Forelimb muscle (tissue), 1 donor: ENCODE results near the gene RIPK3. TPM values are rescaled to one million over a fixed set of nuclear protein-coding genes. Genes with fewer than 3 reads are reported as not detected.

Source experiments
- DNase-seq: peaks from one replicate; pipeline ENCODE4 v3.0.0-alpha.2; 2013; ENCODE audit warnings: low read depth
- polyA plus RNA-seq: library from polyadenylated mRNA; unstranded; fragments of 120-200 nt; gene quantifications from one replicate; pipeline ENCODE4 v1.2.1, GENCODE V29; 2013; ENCODE audit not compliant: insufficient read length

The RIPK3 gene
- polyA plus RNA-seq, 1 donor, result 1.1 TPM

DNA sequence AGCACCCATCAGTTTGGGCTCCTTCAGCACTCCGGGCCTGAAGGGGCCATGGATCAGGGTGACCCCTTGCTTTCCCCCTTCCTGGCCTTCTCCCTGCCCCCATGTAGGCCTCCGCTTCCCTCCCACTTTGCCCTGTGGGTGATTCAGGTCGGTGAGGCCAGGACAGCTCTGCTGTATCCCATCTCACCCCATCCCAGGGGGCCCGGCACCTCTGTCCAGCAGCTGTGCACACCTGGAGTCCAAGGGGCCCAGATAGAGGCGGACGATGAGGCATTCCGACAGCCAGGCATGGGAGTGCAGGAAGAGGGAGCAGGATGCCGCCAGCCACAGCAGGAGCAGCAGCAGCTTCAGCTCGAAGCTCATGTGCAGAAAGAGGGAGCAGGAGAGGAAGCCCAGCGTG, 17.1 kb downstream of the RIPK3 start:
- DNase-seq, result no peak

DNA sequence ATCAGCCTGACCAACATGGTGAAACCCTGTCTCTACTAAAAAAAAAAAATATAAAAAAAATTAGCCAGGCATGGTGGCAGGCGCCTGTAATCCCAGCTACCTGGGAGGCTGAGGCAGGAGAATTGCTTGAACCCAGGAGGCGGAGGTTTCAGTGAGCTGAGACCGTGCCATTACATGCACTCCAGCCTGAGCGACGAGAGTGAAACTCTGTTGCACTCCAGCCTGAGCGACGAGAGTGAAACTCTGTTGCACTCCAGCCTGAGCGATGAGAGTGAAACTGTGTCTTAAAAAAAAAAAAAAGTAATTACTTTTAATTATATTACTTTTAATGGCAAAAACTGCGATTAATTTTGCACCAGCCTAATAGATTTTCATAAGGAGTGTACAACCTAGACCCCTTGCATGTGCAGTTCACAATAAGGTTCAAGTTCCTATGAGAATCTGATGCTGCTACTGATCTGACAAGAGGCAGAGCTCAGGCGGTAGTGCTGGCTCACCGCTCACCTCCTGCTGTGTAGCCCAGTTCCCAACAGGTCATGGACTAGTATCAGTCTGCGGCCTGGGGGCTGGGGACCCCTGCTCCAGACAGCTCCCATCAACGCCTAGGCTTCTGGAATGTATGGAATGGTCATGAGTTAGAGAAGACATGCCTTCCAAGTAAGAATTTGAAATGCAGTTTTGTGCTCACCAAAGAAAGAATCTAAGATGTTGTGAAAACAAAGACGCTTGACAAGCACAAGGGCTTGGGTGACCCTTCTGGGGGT, 18.4 kb downstream of the RIPK3 start:
- DNase-seq, result no peak

DNA sequence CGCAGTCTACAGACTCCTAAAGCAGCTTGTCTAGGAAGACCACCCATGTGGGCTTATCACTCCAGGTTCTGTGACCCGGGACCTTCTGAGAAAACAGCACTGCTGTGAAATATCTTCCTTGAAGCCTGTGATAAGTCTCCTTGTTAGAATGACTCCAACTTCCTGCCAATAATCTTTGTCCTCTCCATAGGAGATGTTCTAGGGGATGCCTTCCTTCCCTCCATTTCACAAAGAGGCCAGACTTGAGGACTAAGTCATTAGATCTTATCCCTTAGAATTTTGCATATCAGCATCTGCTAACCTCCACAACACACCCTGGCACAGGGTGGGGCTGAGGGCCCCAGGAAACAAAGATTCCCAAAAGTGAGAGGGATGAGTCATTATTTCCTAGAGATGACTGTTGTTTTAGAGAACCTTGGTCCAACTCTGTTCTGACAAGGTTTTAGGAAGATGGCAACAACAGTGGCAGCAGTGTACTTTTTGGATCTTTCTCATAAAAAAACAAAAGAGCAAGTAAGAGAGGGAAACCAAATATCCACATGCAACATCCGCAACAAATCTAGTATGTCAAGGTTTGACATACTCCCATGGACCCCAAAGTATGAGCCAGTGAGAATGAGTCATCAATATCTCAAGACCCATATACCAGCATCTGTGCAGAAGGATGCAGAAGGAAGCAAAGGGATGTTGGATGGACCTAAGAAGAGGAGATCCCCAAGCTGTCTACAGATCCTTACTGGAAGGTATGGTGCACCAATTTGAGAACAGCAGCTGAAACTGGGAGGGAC, 22.5 kb downstream of the RIPK3 start:
- no peak for DNase-seq

DNA sequence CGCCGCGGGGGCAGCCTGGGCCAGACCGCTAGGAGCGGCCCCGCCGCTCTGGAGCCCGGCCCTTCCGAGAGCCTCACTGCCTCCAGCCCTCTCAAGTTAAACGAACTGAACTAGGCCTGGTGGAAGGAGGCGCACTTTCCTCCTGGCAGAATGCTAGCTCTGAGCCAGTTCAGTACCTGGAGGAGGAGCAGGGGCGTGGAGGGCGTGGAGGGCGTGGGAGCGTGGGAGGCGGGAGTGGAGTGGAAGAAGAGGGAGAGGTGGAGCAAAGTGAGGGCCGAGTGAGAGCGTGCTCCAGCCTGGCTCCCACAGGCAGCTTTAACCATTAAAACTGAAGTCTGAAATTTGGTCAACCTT, 23.2 kb downstream of the RIPK3 start:
- DNase-seq, result no peak

DNA sequence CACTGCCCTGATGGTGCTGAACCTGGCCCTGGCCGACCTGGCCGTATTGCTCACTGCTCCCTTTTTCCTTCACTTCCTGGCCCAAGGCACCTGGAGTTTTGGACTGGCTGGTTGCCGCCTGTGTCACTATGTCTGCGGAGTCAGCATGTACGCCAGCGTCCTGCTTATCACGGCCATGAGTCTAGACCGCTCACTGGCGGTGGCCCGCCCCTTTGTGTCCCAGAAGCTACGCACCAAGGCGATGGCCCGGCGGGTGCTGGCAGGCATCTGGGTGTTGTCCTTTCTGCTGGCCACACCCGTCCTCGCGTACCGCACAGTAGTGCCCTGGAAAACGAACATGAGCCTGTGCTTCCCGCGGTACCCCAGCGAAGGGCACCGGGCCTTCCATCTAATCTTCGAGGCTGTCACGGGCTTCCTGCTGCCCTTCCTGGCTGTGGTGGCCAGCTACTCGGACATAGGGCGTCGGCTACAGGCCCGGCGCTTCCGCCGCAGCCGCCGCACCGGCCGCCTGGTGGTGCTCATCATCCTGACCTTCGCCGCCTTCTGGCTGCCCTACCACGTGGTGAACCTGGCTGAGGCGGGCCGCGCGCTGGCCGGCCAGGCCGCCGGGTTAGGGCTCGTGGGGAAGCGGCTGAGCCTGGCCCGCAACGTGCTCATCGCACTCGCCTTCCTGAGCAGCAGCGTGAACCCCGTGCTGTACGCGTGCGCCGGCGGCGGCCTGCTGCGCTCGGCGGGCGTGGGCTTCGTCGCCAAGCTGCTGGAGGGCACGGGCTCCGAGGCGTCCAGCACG, 23.8 kb downstream of the RIPK3 start:
- DNase-seq, result no peak

DNA sequence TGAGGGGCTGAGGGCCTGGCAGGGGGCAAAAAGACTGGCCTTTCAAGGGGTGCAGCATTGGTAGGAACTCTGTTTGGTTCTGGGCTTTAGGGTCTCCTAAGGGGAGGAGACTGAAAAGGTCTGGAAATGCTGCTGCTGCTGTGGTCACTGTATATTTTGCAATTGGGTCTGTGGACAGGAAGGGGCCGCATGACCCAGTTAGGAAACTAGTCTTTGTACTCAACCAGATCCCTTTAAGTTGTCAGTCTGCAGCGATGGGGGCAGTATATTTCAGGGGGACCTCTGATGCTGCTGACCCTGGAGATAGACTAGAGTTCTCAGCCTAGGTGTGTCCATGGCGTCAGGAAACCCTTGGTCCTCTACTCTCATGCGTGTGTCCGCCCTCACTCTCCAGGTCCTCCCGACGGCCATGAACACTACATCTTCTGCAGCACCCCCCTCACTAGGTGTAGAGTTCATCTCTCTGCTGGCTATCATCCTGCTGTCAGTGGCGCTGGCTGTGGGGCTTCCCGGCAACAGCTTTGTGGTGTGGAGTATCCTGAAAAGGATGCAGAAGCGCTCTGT, 24.5 kb downstream of the RIPK3 start:
- DNase-seq, result no peak

DNA sequence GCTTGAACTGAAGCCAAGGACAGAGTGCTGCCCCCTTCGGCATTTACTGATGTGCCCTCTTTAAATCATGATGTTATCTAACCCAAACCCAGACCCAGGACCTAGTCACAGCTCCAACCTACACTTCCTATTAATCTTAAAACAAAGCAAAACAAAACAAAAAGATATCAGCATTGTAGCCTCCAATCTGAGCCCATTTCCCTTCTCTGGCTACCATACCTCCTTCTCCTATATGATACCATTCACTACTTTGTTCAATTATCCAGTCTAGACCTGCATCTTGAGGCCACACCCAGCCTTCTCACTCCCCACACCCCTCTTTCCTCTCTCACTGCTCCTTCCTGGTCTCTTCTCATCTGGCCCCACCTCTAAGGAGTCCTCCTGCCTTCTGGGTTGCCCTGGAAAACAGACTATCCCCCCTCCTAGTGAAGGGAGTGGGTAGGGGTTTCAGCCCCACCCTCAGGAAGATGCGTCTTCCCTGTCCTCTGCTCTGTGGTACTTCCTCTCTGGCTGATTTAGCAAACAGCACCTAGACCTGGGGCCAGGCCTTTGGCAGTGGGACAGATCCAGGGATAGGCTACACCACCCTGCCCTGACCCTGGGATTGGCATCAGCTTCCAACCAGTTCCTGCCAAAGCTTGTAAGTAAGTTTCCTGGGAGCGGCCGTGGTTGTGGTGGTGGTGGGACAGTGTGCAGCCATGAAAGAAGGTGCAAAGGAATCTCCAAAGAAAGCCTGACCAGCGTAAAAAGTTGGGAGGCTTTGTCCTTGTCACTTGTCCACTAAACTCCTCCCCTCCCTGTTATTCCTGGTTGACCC, 25.2 kb downstream of the RIPK3 start:
- no peak for DNase-seq

DNA sequence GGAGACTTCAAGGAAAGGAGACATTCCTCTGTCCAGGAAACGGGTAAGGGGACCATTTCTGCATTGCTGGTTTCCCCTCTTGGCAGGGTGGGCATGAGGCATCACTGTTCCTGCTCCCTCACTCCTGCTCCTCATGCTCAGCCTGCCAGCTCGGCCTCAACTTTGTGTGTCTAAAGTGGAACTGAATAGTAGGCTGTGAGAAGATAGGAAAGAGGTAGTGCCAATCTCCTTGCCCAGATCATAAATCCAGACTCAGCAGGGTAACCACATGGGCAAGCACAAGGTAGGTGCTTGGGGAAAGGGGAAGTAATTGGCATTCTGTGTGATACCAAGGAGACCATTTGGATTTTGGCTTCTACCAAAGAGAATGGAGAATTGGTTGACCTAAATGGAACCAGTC, 25.9 kb downstream of the RIPK3 start:
- DNase-seq, result no peak

DNA sequence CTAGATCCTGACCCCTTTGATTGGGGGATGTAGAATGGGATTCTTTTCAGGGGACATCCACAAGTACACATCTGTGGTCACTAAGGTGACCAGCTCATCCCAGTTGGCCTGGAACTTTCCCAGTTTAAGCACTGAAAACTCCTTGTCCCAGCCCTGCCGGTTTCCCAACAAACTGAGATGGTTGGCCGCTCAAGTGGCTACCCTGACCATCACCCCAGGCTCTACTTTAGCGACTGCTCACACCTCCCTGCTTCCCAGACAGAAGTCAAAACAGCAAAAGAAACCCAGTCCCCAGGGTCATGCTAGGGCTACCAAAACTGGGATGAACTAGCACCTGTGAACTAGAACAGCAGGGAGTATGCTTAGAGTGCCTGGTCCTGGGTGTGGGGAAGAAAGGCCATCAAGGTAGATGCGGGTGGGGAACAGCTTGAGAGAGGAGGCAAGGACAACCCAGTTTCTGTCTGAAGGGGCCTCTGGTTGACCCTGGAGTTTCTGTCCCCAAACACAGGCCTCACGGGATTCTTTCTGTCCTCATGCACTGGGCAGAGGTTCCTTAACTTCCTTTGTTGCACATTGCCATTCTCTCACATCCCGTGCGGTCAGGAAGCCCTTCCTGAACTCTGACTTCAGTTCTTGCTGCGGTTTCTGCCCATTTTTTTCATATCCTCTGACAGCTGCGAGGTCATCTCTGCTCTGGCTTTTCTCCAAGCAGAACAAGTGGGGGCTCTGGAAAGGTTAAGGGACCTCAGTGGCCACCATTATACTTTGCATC, 26.9 kb downstream of the RIPK3 start:
- no peak for DNase-seq

DNA sequence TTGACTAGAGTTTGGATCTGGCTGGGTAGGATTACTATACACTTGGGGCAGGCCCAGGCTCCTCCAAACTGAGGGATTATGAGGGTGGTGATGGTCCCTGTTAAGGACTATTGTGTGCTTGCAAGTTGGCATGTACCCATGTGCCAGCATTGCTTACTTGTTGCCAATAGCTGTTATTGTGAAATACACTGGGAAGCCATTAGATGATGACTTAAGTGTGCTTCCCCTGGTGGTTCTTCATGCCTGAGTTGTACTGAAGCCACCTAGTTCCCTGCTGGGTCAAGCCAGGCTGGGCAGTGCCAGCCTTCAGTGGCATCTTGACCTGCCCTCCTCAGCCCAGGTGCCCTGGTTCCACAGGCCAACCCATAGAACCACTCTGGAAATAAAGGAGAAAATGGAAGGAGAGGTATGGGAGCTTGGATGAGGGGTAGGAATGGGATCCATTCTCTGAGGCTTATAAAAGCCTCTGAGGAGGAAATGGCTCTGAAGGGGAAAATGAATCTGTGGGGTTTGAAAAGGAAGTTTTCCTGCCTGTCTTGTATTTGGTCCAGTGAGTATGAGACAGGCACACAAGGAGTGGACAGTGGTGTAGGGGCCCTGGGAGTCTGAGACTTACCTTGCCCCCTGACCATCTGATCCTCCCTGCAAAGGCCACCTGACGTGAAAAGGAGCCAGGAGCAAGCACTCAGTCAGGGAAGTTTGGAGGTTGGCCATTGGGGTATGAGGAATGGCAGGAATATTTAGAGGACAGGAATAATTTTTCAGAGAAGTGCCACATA, 27.8 kb downstream of the RIPK3 start:
- no peak for DNase-seq

DNA sequence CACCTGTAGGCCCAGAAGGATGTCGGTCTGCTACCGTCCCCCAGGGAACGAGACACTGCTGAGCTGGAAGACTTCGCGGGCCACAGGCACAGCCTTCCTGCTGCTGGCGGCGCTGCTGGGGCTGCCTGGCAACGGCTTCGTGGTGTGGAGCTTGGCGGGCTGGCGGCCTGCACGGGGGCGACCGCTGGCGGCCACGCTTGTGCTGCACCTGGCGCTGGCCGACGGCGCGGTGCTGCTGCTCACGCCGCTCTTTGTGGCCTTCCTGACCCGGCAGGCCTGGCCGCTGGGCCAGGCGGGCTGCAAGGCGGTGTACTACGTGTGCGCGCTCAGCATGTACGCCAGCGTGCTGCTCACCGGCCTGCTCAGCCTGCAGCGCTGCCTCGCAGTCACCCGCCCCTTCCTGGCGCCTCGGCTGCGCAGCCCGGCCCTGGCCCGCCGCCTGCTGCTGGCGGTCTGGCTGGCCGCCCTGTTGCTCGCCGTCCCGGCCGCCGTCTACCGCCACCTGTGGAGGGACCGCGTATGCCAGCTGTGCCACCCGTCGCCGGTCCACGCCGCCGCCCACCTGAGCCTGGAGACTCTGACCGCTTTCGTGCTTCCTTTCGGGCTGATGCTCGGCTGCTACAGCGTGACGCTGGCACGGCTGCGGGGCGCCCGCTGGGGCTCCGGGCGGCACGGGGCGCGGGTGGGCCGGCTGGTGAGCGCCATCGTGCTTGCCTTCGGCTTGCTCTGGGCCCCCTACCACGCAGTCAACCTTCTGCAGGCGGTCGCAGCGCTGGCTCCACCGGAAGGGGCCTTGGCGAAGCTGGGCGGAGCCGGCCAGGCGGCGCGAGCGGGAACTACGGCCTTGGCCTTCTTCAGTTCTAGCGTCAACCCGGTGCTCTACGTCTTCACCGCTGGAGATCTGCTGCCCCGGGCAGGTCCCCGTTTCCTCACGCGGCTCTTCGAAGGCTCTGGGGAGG, 28.9 kb downstream of the RIPK3 start, which contains the start of gene LTB4R:
Gene LTB4R (plus strand): TSS at position 857 of the 959 bp plus-strand sequence. CDS start 4,150 bp downstream, outside the sequence.
- DNase-seq, result no peak

DNA sequence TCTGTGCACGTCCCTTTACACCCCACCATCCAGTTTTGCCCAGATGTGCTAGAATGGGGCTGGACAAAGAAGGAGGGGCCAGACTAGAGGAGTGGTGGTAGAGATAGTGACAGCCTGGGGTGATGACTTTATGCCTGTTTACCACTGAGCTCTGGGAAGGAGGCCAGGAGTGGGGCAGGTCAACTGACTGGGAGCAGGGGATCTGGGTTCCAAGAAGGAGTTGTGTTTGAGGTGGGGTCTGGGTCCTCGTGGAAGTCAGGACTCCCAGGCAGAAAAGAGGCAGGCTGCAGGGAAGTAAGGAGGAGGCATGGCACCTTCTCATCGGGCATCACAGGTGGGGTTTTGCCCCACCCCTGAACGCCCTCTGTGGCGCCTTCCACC, 29.5 kb downstream of the RIPK3 start:
- DNase-seq, result no peak

DNA sequence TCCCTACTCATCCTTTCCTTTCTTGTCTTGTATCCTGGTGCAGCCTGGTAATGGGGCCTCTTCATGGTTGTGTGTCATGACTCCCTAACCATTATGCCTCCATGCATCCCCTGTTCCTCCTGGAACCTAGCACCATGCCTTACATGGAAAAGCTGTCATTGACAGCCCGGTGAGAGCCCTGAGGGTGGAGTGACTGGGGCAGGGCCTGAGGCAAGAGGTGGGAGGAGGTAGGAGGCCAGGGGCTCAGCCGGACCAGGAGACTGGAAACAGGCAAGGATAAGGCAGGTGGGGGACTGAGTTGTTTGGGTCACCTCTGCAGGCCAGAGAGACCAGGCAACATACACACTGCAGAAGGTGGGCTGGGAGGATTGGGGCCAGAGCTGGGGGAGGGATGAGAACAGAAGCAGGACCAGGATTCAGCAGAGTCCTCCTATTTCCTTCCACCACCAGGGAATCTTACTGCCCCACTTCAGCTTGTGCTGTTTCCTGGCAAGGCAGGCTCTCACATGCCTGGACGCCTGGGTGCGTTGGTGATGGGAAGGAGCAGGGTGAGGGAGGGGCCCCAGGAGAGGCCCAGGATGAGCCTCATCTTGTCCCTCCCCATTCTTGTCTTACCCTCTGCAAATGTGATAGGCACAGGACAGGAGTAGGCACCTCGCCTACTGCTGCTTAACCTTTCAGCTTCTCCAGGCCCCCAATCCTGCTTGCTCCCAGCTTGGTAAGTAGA, 30.1 kb downstream of the RIPK3 start, which contains the start of gene LTB4R2:
Gene LTB4R2 (plus strand): TSS at position 603 of the 727 bp plus-strand sequence. CDS start 525 bp downstream, outside the sequence.
- no peak for DNase-seq

DNA sequence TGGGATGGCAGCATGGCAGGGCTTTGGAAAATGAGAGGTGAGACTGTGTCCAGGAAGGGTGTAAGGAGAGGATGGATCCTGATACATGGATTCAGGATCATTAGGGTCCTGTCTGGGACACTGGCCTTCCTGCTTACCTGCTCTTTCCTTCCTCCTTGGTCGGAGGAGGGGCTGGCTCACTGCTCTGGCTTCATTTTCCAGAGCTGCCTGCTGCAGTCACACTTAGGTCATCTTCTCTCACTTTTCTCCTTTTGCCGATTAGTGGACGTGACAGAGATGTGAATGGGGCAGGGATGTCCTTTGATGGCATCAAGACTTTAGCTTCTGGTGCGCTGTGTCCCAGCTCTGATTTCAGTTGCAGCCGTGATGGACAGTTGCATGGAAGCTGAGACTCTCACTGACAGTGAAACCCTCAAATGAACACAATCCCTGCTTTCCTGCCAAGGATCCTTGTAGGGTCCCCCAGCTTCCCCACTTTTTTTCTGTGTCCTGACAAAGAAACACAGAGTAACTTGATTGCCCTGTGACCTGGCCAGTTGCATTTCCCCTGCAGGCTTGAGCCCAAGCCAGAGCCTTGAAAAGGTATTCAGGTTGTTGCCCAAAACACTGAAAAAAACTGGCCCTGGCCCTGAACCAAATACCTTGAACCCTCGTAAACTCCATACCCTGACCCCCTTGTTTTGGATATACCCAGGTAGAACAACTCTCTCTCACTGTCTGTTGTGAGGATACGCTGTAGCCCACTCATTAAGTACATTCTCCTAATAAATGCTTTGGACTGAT, 31.3 kb downstream of the RIPK3 start:
- no peak for DNase-seq

DNA sequence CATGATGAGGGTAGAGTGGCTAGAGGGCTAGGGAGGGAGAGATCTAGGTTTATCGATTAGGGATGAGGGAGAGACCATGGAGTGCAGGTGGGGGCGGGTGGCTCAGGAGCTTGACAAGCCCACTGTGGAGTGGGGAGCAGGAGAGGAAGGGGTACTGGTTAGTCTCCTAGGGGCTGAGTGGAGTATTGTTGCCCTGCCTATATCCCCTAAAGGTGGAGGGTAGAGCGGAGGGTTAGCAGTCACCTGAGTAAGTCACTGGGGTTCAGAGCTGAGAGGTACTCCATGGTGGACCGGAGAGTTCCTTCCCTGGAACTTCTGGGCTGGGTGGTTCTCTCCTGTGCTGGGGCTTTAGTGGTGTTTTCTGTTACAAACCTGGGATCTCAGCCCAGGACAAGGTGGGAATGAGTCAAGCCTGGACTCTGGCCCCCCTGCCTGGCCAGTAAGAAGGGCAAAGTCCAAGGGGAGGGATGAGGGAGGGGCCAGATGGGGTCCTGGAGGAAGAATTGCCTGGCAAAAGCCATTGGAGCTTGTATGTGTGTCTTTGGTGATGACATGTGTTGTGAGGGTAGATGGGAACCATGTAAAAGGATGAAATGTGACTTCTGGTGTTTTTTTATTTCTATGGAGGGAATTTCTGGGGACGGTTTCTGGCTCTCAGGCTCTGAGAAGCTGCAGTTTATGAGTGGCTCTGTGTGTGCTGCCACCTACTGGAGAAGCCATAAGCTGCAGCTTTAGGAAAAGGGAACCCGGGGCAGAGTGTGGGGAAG, 32.0 kb downstream of the RIPK3 start, which contains the start of gene CIDEB:
Gene CIDEB (minus strand): TSS at position 403 of the 767 bp plus-strand sequence. CDS start 119 bp downstream, at position 284.
- no peak for DNase-seq

DNA sequence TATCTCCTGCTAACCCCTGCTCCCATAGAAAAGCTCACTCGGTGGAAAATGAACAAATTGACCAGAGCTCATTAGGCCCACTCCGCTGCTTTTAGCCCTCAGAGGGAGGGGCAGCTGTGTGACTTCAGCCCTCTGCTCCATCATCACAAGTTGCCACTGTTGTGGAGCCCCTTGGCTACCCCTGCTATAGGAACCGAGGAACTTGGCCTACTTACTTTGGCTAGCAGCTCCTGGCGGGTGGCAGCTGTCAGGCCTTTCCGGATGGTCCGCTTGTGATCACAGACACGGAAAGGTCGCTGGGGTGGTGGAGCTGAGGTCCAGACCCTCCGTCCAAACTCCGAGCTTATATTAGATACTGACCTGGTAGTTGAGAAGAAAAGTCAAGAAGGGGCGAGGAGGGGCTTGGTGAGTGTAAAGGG, 32.6 kb downstream of the RIPK3 start:
- DNase-seq, result no peak
